HG03108 (cell line): Measurements from ENCODE around the gene SIGLEC8.
"Not testable (repeated sequence)": the region's sequence is repeated elsewhere in the genome, so short reads cannot be mapped to it uniquely, and the experiment has no call there.

ENCODE experiments used
- ATAC-seq: cut with Tn5 transposase; IDR thresholded peaks from one replicate; pipeline ENCODE4 v1.9.1; 2021; ENCODE audit warnings: moderate library complexity; ENCODE audit not compliant: unreplicated experiment

The SIGLEC8 gene

DNA sequence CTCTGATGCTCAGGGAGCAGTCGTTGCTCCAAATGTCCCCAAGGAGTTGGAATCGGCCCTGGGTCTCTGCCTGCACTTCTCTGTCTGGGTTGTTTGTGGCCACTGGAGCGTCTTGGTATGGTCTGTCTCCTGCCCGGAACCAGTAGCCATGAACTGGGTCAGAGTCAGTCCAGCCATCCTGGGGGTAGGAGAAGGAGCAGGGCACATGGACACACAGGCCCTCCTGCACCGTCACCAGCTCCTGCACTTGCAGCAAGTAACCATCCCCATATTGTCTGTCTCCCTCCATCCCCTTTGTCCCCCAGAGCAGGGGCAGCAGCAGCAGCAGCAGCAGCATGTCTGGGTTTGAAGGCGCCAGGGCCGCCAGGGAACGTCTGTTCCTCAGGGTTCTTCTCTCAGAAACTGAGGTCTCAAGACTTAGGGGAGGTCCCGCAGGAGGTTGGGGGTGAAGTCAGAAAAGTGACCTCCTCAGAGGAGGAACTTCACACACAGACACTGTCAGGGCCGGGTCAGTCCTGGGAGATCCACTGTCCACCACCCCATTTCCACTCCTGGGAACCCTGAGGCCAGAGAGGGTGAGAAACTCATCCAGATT, at the start of gene SIGLEC8:
TSS of gene SIGLEC8 (minus strand) at position 404 of the 595 bp plus-strand sequence. CDS start at position 337, 67 bp downstream.
- no peak for ATAC-seq

DNA sequence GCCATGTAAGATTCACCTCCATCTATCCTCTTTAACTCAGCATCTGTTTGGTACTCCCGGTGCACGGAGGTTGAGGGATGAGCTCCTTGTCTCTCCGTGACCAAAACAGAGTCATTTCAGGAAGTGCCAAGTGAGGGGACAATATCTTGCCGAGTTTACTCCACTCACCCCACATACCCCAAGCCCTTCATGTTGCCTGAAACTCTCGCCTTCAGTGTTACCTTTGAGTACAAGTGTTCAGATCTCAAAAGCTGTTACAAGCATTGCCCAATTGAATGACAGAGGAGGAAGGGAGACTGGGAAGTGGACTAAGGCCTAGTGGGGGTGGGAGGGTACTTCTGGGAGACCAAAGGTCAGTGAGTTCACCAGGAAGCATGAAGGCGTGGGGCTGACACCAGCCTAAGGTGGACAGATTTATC, 49.4 kb upstream of the SIGLEC8 start:
- ATAC-seq, result no peak

DNA sequence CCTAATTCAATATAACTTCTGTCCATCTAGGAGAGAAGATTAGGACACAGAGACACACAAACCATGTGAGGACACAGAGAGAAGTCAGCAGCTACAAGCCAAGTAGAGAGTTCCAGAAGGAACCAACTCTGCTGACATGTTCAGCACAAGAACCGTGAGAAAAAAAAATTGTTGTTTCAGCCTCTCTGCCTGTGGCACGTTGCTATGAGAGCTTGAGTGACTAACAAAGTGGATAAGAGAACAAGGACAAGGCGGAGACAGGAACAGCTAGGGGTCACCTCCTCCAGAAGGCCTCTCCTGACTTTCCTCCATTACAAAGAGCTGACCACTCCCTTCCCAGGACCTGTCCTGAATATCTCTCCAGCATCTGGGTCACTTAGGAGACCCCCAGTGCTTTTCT, 48.9 kb upstream of the SIGLEC8 start:
- no peak for ATAC-seq

DNA sequence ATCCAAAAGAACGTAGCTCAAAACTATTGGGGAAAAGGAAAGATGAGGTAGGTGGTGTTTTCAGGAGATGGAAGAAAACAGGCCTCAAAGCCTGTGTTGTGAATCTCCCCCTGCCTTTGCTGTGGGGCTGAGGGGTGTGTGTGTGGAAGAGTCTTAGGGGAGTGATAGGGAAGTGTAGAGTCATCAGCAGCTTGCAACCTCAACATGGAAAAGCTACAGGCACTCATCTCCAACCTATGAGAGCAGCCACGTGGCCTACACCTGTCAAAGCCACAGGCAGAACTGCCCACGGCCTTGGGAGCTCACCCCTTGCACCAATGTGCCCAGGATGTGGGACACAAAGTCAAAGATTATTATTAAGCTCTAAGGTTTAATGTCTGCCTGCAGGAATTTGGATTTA, 47.6 kb upstream of the SIGLEC8 start:
- ATAC-seq, result no peak

DNA sequence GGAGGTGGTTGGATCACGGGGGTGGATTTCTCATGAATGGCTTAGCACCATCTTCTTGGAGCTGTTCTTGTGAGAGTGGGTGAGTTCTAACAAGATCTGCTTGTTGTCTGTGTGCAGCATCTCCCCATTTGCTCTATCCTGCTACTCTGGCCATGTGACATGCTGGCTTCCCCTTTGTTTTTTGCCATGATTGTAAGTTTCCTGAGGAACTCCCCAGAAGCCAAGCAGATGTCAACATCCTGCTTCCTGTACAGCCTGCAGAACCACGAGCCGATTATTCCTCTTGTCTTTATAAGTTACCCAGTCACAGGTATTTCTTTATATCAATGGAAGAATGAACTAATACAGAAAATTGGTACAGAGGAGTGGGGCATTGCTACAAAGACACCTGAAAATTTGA, 45.6 kb upstream of the SIGLEC8 start:
- no peak for ATAC-seq

DNA sequence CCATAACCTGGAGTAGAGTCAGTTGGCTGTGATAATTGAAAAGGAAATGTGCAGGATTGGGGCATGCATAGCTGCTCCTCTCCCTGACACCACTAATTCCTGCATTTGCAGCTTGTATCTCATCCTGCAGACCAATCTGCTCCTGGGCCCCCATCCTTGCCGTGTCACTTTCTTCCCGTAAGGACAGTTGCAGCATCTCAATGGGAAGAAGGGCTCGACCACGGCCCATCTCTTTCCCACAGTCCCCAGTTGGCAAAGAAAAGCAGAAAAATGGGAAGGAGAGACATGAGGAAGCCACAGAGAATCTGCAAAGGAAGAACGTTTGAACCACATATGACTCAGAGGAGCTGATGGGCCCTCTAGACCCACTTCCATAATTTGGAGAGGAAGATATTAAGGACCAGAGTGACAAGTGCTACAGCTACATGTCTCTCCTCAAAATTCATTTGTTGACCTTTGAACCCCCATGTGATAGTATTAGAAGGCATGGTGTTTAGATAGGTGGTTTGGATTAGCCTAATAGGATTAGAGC, 45.1 kb upstream of the SIGLEC8 start:
- ATAC-seq, result no peak

DNA sequence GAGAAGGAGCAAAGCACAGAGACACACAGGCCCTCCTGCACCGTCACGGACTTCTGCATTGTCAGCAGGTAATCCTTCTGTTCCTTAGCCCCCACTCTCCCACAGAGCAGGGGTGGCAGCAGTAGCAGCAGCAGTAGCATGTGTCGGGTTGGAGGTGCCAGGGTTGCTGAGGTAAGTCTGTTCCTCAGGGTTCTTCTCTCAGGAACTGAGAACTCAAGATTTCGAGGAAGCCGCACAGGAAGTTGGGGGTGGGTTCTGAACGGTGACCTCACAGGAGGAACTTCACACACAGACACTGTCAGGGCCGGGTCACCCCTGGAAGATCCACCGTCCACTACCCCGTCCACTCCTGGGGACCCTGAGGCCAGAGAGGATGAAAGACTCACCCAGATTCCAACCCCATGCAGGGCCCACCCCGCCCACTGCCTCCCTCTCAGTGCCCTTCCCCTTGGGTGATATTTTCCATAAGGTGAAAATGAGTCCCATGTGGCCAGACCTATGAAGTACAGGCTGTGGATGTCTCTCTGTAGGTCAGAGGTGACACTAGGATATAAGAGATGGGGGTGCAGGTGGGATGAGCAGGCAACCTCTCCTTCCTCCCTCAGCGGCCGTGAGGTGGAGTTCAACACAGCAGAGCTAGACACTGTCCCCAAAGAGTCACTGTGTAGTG, 43.5 kb upstream of the SIGLEC8 start, which contains the start of gene SIGLEC12:
TSS of gene SIGLEC12 (minus strand) at position 207 of the 670 bp plus-strand sequence. CDS start at position 140, 67 bp downstream.
- ATAC-seq, result no peak

DNA sequence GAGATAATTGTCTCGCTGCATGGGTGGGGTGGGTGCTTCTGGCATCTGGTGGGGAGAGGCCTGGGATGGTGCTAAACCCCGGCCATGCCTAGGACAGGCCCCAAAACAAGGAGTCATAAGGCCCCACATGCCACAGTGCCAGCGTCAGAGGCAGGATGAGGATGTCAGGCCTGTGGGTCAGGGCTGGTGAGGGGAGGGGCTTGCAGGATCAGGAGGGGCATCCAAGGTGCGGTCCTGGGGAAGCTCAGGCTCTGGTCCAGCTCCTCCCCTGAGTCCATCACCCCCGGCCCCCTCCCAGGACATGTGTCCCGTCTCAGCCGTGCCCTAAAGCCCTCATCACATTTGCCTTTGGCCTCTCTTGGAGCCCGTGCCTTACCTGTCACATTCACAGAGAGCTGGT, 42.7 kb upstream of the SIGLEC8 start:
- not testable (repeated sequence) for ATAC-seq

DNA sequence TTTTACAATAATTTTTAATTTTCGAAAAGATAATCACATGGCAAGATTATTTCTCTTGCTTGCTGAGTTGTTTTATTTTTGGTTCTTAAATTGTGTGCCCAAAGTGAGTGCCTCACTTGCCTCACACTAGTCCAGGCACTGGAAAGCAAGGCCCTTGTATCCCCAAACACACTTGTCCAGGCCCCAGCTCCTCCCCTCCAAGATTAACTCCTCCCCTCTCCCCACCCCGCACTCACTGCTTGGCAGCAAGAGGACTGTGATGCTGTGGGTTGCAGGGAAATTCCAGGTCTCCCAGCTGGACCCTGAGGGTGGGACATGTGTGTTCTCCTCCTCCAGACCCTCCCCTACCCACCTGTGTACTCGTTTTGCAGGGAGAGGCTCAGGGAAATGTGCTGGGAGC, 39.4 kb upstream of the SIGLEC8 start:
- no peak for ATAC-seq

DNA sequence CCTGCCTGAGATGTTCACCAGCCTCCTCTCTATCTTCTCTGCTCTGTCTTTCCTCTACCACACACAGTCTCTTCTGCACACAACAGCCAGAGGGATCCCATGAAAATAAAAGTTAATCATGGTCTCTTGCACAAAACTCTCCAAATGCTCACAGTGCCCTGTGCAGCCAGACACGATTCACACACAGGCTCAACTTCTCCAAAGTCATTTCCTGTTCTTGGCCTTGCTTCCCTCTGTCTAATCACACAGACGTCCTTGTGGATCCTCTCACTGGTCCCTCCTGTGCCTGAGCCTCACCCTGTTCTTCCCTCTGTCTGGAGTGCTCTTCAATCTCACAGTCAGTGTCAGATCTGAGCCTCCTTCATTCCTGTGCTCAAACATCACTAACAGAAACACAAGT, 35.5 kb upstream of the SIGLEC8 start:
- ATAC-seq, result no peak

DNA sequence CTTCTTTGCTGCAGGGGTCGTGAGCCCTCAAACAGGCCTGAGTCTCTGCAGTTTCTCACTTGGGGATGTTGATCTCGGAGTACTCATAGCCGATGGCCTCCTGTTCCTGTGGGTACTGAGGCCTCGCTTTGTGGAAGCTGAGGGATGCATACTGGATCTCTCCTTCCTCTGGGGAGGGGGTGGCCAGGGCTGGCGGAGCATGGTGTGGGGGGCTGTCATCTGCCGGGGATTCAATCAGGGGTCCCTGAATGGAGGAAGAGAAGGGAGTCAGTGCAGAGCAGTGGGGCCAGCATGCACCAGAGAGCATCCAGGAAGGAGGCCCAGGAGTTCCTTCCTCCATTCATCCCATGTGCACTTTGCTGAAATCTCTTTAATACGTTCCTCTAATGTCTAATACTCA, 33.3 kb upstream of the SIGLEC8 start:
- ATAC-seq, result no peak

DNA sequence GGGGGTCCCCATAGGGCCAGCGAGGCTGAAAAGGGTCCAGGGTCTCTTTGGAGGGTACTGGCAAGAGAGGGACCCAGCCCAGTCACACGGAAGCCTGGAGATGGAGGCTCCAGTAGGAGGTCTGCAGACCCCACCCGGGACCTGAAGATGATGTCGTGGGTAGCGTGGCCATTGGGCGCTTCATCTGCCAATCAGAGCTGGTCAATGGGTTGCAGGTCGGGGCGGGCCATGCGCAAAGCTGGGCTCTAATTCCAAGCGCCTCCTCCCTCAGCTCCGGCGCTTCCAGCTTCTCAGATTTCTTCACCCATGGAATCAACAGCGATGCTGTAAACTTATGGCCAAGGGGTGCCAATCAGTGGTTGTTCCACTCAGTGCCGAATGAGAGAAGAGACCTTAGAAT, 32.4 kb upstream of the SIGLEC8 start:
- ATAC-seq, result no peak

DNA sequence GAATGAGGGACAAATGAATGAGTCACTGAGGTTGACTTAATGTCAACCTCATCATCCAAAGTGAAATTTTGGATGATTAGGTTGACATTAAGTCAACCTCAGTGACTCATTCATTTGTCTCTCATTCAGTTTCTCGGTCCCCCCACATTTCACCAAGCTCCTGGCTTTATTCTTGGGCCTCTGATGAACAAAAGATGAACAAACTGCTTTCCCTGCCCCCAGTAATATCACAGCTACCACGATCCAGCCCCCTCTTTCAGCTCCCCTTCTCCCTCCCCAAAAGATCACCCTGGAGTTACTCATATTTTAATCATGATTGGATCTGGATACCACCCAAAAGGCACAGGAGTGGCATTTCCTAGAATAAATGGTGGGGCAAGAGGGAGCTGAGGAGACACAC, 30.9 kb upstream of the SIGLEC8 start:
- no peak for ATAC-seq

DNA sequence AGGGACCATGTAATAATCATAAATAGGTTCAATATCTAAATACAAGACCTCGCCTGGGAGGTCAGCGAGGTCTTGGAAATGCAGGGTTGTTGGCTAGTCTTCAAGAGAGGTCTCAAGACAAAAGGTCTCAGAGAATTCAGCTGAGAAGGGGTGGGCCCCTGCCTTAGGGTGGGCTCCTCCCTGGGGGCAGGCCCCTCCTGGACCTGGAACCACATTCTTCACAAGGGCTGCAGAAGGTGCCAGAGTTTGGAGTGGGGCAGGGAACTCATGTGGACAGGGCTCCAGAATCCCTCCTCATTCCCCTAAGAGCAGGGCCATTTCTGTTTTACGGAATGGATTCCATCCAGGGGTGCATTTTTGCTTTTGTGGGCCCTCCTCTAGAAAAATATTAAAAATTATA, 30.2 kb upstream of the SIGLEC8 start:
- ATAC-seq, result no peak

DNA sequence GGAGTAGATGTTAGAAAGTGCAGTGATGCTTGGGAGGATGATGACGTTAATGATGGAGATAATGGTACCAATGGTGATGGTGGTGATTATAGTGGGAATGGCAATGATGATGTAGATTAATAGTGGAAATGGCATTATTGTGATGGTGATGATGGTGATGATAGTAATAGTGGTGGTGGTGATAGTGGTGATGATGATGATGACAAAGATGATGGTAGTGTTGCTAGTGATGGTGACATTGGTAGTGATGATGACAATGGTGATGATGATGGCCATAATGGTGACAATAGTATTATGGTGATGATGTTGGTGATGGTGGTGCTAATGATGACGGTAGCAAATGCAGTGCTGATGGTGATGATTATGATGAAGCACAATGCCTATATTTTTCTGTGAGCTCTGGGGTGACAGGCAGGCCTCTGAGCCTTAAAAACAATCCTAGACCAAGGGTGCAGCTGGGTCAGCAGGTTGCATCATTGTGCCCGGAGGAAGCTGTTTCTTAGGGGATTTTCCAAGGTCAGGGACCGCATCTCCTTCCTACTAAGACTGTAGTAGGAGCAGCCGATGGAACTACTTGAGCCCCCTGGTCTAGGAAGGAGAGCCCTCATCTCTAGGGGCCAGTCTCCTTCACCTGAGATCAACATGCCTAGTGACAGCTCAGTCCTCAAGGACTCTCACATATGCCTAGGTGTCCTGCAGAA, 27.9 kb upstream of the SIGLEC8 start:
- ATAC-seq, result no peak

DNA sequence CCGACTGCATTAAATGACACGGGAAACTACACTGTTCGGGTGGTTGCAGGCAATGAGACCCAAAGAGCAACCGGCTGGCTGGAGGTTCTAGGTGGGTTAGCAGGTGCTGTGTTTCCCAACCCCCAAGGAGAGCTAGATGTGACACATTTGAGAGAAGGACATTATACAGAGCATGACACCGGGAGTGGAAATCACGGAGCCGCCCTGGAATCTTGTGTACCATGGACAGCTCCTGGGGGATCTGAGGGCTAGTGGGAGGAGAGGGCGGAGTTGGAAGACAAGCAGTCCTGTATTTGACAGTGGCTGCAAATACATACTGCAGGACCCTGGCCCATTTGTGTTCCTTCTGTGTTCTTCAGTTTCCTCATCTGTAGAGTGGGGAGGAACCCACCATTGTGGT, 22.3 kb upstream of the SIGLEC8 start:
- no peak for ATAC-seq

DNA sequence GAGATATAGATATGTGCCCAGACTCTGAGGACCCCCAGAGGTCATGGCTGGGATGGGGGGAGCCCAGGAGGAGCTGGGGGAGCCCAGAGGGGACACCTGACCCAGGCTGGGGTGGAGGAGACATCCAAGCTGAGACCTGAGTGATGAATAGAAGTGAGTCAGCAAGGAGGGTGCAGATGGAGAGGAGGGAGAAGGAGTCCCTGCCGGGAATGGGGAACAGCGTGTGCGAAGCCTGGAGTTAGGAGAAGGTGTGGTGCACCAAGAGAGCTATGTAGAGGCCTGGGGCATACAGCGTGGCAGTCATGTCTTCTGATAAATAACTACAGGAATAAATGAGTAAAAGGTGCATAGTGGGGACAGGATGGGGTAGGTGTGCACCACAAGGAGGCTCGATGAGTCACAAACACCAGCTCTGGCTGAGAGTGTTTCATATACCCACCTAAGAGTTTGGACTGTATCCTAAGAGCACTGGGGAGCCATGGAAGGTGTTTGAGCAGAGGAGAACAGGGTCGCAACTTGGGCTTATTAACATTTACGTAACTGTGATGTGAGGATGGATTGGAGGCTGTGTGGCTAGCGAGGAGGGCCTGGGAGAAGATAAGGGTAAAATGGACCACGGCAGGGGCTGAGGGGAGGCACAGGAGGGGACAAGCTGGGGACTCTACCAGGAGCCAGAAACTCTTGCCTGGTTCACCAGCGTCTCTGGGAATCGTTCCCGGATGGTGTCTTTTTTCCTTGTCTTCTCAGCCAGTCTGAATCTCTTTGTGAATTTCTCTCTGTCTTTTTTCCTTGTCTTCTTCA, 21.5 kb upstream of the SIGLEC8 start:
- no peak for ATAC-seq

DNA sequence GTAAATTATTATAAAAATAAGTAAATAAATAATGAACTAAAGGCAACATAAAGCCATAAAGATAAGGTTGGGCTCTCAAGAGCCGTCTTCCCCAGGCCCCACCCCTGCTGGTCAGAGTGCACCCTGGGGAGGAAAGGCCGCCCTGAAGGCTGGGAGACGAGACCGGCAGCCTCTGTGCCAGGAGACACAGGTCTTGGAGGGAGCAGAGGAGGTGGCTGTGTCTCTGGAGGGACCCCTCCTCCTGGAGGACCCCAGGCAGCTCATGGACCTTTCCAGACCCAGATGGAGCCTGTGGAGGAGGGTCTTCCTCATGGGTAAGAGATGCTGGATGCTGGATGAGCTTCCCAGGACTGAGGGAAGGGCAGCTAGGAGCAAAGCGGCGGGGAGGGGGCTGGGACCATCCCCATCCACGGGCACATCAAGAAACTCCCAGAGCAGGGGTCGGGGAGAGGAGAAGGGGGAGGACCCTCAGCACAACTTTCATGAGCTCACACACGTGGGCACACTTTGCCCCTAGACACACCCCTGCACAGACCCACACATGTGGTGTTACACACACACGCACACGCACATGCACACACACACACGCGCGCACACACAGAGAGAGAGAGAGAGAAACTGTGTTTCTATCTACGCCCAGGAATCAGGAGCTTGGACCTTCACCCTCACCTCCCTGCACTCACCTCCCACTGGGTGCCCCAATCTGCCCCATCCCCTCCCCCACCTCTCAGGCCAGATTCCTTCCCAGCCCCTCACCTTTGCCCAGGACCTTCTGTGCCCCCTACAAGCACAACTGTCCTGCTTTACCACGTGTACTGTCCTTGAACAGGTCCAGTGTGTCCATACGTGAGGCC, 20.4 kb upstream of the SIGLEC8 start, which contains the start of gene CEACAM18:
TSS of gene CEACAM18 (plus strand) at position 159 of the 854 bp plus-strand sequence.
- ATAC-seq, result no peak

DNA sequence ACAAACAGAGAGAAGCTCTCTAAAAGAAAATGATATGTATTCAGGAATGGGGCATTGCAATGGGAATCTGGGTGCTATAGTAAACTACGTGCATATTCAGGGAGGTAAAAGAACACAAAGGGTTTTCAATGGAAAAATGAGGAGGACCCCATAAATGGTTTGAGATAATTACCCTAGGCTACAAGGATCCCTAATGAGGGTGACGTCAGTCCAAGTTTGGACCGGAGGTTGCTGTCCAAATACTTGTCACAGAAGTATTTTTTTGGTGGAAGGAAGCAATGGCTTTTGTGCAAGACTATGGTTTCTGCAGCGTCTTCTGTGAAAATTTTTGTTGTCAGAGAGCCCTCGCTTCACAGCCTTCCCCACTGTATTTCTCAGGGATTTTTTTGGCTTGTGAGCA, 19.1 kb upstream of the SIGLEC8 start:
- no peak for ATAC-seq

DNA sequence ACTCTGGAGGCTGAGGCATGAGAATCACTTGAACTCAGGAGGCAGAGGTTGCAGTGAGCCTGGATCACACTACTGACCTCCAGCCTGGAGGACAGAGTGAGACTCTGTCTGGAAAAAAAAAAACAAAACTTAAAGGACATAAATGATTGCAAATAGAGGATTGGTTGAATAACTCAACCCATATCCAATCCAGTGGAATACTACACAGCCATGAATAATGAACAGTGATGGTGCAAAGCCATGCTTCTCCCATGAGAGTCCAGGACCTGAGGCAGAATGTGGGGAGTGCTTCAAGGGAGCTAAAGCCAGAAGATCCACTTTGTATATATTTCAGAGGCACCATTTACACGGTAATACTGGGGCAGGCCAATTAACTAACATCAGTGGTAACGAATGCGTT, 17.9 kb upstream of the SIGLEC8 start:
- no peak for ATAC-seq
